Small intestine (tissue), 7 donors: ENCODE results near the gene GPR61. TPM values are rescaled to one million over a fixed set of nuclear protein-coding genes. Genes with fewer than 3 reads are reported as not detected.
A peak's percentile ranks its signal among the peaks of the same experiment; 100 is the strongest.

Experiments used
- DNase-seq, 2 donors: peaks; one replicate each; pipeline versions ENCODE4 v3.0.0 to v3.0.0-alpha.2; 2013
- FAIRE-seq: peaks from 2 replicates; lab custom pipeline; 2012; peaks lifted over from hg19 to GRCh38; lab: Jason Lieb, UNC
- H3K27ac ChIP-seq, 3 donors: one replicate each; pipeline ENCODE4 v1.5.1; 2013; ENCODE audit warnings: low read length in 2 of 3, mild to moderate bottlenecking in 2 of 3, control low read depth in 1 of 3, inconsistent platforms in 1 of 3, low read depth in 1 of 3, moderate library complexity in 1 of 3
- H3K27me3 ChIP-seq, 3 donors: one replicate each; pipeline ENCODE4 v1.6.1; 2013; ENCODE audit warnings: low read length in 3 of 3, inconsistent platforms in 1 of 3; ENCODE audit not compliant: control insufficient read depth in 3 of 3, insufficient read depth in 3 of 3
- H3K36me3 ChIP-seq, 3 donors: one replicate each; pipeline ENCODE4 v1.6.1; 2013; ENCODE audit warnings: low read length in 3 of 3, inconsistent platforms in 1 of 3, low read depth in 1 of 3, mild to moderate bottlenecking in 1 of 3, moderate library complexity in 1 of 3; ENCODE audit not compliant: control insufficient read depth in 3 of 3, insufficient read depth in 2 of 3
- H3K4me1 ChIP-seq, 3 donors: one replicate each; pipeline ENCODE4 v1.6.1; 2013; ENCODE audit warnings: low read length in 2 of 3, inconsistent platforms in 1 of 3, low read depth in 1 of 3, mild to moderate bottlenecking in 1 of 3, moderate library complexity in 1 of 3; ENCODE audit not compliant: control insufficient read depth in 3 of 3, insufficient read depth in 2 of 3
- H3K4me3 ChIP-seq, 3 donors: one replicate each; pipeline ENCODE4 v1.5.1; 2013; ENCODE audit warnings: low read length in 3 of 3, control low read depth in 1 of 3, inconsistent platforms in 1 of 3, low read depth in 1 of 3, mild to moderate bottlenecking in 1 of 3, moderate library complexity in 1 of 3
- H3K9me3 ChIP-seq, 2 donors: one replicate each; pipeline ENCODE4 v1.6.1; 2013; ENCODE audit warnings: low read depth in 1 of 2, low read length in 1 of 2; ENCODE audit not compliant: control insufficient read depth in 2 of 2, insufficient read depth in 1 of 2
- WGBS, 3 donors: extraction: QIAGEN DNeasy Blood & Tissue Kit; methylation state at CpG; one replicate each; pipeline ENCODE4 v1.1.7; 2013; 5-methylcytosine and 5-hydroxymethylcytosine counted together
- polyA plus RNA-seq, 4 donors: library from polyadenylated mRNA; stranded (reverse) in 3 of 4; unstranded in 1 of 4; fragments of 200-250 nt in 3 of 4; fragments of 120-200 nt in 1 of 4; gene quantifications; one replicate each; pipeline versions ENCODE4 v1.2.1 to v1.2.3, GENCODE V29; 2013
- donor health status: healthy with polysubstance abuse.
- donor health status: control.
- donor health status: control.
- donor health status: Bipolar disorder and iron deficiency.
- donor health status: healthy.

GPR61 gene
- polyA plus RNA-seq, 4 donors = 0.09 to 0.64 TPM; not detected in 2

DNA sequence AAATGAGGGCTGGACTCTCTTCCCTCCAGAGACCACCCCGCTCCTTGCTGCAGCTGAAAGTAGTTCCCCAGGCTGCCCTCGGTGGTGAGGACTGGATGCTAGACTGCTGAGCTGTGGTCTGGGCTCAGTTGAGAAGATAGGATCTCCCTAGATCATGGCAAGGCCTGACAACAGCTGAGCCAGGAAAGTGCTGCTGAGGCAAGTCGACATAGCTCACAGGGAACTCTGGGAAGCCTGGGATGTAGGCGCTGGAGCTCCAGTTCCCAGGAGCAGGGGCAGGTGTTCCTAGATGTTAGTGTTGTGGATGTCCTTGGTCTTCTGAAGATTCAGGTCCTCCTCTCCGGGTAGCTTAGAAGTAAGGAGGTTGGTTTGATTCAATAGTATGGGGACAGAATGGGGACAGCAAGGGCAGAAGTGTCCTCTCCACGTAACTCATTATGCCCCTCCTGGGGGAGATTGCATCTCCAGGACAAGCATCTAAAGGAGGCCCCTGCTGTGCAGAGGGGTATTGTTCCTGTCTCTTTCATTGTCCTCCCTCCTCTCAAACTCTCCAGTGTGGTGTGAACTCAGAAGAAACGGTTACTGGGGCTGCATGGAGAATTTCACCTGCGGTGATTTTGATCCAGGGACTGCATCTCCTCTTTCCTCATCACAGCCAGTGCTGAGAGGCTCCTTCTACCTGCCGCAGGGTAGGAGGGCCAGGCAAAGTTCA lies 42.1 kb upstream of the GPR61 start:
- H3K9me3 ChIP-seq = no peaks in the 10 kb centered on the region
- WGBS, 3 donors = 64 to 70% (median 69%) methylated on average over 9 of the region's 9 CpGs
- H3K4me1 ChIP-seq = peaks cover 4 to 26% (median 7%) of the 10 kb centered on the region in 3 donors
- no peak overlapping the region for H3K27ac ChIP-seq
- no peak overlapping the region for H3K4me3 ChIP-seq
- H3K27me3 ChIP-seq = no peaks in the 10 kb centered on the region
- DNase-seq (peak in 1 of 2 donors; percentile 28), FAIRE-seq (no peak)
- peaks cover 0 to 47% (median 0%) of the 10 kb centered on the region in 3 donors for H3K36me3 ChIP-seq

DNA sequence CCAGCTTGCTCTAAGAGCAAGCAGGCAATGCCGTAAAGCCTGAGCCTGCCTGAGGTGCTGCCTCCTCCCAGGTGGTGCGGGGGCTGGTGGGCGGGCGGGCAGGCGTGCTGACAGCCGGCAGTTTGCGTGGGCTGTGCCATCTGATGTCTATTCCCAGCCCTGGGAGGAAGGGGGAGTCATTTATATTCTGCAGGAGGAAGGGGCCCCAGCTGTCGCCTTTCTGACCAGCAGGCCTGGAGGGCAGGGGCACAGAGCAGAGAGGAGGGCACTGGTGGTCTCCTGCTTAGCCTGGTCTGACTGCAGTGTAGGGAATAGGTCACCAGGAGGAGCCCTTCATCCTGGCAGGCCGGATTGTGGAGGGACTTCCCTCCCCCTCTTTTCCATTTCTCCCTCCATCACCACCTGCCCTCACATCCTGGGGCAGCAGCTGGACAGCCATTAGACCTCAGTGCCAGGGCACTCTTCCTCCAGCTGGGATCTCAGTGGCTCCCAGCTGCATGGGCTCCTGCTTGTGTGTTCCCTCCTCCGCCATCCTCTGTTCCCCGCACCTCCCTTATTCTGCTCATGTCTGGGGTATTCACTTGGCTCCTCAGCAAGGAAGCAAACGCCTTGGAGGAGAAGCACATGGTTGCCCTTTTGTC lies 41.4 kb upstream of the GPR61 start:
- WGBS, 3 donors = 71 to 77% (median 74%) methylated on average over 12 of the region's 12 CpGs
- Histone ChIP-seq H3K27me3 (no peaks in the 10 kb centered on the region), H3K9me3 (no peaks in the 10 kb centered on the region), H3K4me3 (no peak overlapping the region), H3K4me1 (peaks cover 4 to 26% (median 7%) of the 10 kb centered on the region in 3 donors), H3K27ac (no peak overlapping the region), H3K36me3 (peaks cover 0 to 47% (median 0%) of the 10 kb centered on the region in 3 donors)
- FAIRE-seq (no peak), DNase-seq (peak; percentile 29 to 32)

DNA sequence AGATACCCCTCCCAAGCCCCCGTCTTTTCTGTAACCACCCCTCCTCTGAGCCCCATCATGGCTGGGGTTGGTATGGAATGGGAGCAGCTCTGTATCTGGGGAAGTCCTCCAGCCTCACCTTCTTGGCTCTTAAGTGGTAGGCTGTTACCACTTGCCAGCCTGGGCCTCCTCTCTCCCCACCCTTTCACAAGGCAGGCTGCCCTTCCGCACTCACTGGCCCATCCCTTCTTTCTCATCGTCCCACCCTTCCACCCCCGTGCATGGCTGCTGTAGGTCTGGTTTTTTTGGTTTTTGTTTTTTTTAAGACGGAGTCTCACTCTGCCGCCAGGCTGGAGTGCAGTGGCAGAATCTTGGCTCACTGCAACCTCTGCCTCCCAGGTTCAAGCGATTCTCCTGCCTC lies 40.6 kb upstream of the GPR61 start:
- Histone ChIP-seq H3K27me3 (no peaks in the 10 kb centered on the region), H3K36me3 (peaks cover 0 to 47% (median 0%) of the 10 kb centered on the region in 3 donors), H3K27ac (peak overlapping the region in 2 of 3 donors; percentile 41 to 42), H3K4me3 (no peak overlapping the region), H3K9me3 (no peaks in the 10 kb centered on the region), H3K4me1 (peaks cover 4 to 26% (median 7%) of the 10 kb centered on the region in 3 donors)
- 73 to 79% (median 76%) methylated on average over 7 of the region's 7 CpGs for WGBS, 3 donors
- FAIRE-seq = no peak
- peak in 1 of 2 donors; percentile 23 for DNase-seq

DNA sequence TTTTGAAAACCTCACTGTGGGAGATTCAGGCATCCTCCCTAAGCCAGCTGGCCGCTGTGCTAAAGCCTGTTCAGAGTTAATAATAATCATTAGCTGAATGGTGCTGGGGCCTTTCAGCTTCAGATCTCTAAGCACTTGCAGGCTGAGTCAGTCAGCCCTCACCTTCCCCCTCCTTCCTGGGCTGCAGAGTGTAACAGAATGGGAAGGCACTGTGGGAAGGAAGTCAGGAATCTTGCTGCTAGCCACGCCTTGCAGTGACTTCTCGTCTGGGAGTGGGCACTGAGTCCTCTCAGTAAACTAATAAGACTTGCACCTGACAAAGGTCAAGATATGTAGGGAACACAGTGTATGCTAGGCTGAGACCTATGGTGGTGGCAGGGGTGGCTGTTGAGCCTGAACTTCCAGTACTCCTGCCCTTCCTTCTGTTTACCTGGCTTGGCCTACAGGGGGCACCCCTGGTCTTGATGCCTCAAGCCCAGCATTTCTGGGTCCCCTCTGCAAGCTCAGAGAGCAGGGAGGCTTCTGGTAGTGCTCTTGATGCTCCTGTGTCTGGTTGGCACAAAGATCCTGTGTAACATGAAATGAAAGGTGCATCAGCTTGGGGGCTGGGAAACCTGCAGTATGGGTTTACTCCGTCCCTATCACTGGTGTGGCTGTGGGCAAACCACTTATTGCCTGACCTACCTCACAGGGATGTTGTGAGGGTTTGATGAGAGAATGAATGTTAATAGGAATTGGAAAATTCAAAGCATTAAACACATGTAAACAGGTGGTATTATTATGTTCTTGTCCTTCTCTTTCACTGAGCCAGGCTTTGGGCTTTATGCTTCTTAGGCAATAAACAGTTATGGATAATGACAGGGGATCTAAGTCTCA lies 39.8 kb upstream of the GPR61 start:
- Histone ChIP-seq H3K27ac (peak overlapping the region in 2 of 3 donors; percentile 25 to 41), H3K4me1 (peaks cover under 1 to 23% (median 8%) of the 10 kb centered on the region in 3 donors), H3K36me3 (peaks cover 0 to 47% (median 0%) of the 10 kb centered on the region in 3 donors), H3K27me3 (no peaks in the 10 kb centered on the region), H3K9me3 (no peaks in the 10 kb centered on the region), H3K4me3 (no peak overlapping the region)
- FAIRE-seq = no peak
- peak; percentile 75 to 96 for DNase-seq
- 27 to 53% (median 39%) methylated on average over 4 of the region's 4 CpGs for WGBS, 3 donors

DNA sequence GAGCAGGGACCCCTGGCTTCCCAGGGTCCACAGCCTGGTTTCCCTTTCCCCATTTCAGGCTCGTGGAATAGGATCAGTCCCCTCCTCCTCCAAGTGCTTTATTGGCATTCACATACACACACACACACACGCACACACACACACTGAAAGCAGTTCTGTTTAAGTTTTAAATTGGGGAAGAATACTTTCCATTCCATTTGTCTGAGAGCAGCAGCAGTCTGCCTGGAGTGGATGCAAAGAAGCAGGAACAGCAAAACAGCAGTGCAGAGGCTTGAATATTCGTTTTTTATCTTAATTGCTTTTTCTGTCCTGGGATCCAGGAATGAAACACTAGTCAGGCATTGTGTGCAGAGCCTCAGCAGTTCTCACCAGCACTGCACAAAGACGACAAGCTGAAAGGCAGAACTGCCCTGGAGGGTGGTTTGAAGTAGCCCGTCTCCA lies 38.7 kb upstream of the GPR61 start:
- DNase-seq (peak in 1 of 2 donors; percentile 26), FAIRE-seq (no peak)
- Histone ChIP-seq H3K4me3 (no peak overlapping the region), H3K27ac (peak overlapping the region in 2 of 3 donors; percentile 6 to 16), H3K9me3 (no peaks in the 10 kb centered on the region), H3K36me3 (peaks cover 0 to 42% (median 0%) of the 10 kb centered on the region in 3 donors), H3K27me3 (no peaks in the 10 kb centered on the region), H3K4me1 (peaks cover 0 to 21% (median 8%) of the 10 kb centered on the region in 3 donors)
- 48 to 56% (median 53%) methylated on average over 5 of the region's 5 CpGs for WGBS, 3 donors

DNA sequence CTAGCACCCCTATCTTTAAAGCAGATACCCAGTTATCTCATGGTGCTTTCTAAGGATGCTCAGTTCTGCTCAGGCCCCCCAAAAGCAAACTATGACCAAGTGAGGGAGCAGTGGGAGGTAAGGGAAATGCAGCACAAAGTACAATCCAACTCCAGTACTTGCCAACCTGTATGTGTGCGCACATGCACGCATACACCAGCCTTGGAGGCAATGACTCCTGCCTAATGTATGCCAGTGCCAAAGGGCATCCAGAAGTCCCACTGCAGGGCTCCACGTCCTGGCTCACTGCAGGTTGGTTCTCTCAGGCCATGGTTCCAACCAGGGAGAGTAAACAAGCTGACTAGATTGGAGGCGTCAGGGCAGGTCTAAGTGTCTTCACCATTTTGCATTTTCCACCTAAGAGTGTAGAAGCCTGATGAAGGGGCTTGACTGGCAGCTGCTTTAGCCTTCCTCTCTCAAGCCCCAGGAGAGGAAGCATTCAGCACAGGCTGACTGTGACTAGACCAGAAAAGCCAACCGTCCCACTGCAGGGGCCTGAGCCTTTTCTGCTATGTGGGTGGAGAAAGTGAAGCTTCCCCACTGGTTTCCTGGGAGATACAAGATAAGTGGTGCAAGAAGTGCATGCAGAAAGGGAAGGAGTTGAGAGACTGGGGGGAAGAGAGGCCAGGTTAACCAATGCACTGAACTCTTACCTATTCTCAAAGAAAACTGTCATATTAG lies 37.9 kb upstream of the GPR61 start:
- FAIRE-seq (no peak), DNase-seq (peak in 1 of 2 donors; percentile 61)
- WGBS, 3 donors = 56 to 66% (median 64%) methylated on average over 5 of the region's 5 CpGs
- no peaks in the 10 kb centered on the region for H3K27me3 ChIP-seq
- peak overlapping the region in 1 of 3 donors; percentile 21 for H3K27ac ChIP-seq
- peaks cover 0 to 21% (median 8%) of the 10 kb centered on the region in 3 donors for H3K4me1 ChIP-seq
- H3K4me3 ChIP-seq = no peak overlapping the region
- peaks cover 0 to 37% (median 0%) of the 10 kb centered on the region in 3 donors for H3K36me3 ChIP-seq
- no peaks in the 10 kb centered on the region for H3K9me3 ChIP-seq

DNA sequence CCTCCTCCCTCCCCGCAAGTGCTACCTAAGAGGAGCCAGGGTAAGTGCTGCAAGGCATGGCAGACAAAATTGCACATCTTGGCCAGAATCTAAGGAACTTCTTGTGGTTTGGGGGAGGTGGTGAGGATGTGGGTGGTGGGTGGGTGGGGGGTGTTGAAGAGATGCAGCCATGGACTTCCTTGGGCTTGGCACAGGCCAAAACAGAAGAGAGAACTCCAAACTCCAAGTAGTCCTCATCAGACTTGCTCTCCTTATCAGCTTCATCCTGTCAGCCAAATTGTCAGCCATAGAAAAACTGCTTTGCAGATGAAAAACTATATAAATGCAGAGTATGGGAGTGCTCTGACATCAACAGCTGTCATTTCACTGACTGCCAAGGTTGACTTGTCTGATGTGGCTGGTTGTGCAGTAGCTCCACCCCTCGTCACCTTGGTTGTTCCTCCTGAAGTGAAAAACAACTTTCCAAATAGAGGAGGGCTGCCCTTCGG lies 37.3 kb upstream of the GPR61 start:
- Histone ChIP-seq H3K9me3 (no peaks in the 10 kb centered on the region), H3K36me3 (peaks cover 0 to 35% (median 0%) of the 10 kb centered on the region in 3 donors), H3K4me1 (peaks cover 0 to 21% (median 8%) of the 10 kb centered on the region in 3 donors), H3K4me3 (no peak overlapping the region), H3K27ac (peak overlapping the region in 1 of 3 donors; percentile 21), H3K27me3 (no peaks in the 10 kb centered on the region)
- FAIRE-seq = no peak
- DNase-seq = peak in 1 of 2 donors; percentile 22
- 62 to 87% (median 78%) methylated on average over 3 of the region's 3 CpGs for WGBS, 3 donors
